Cortex of kidney (tissue), 1 donor: ENCODE results near the gene FTO.

Source experiments
- DNase-seq: peaks from one replicate; lab custom pipeline; 2025; lab: John Stamatoyannopoulos, UW

FTO gene

GRCh38 chr16:54055191-54055590 lies 351.2 kb downstream of the FTO start:
- DNase-seq: no peak

- DNase-seq: no peak
These were observed 351.9 kb downstream of the FTO start for GRCh38 chr16:54055864-54056263.

- DNase-seq: no peak
These were observed 353.0 kb downstream of the FTO start for GRCh38 chr16:54056921-54057320.

GRCh38 chr16:54059319-54059718 lies 355.4 kb downstream of the FTO start:
- no peak for DNase-seq

DNA sequence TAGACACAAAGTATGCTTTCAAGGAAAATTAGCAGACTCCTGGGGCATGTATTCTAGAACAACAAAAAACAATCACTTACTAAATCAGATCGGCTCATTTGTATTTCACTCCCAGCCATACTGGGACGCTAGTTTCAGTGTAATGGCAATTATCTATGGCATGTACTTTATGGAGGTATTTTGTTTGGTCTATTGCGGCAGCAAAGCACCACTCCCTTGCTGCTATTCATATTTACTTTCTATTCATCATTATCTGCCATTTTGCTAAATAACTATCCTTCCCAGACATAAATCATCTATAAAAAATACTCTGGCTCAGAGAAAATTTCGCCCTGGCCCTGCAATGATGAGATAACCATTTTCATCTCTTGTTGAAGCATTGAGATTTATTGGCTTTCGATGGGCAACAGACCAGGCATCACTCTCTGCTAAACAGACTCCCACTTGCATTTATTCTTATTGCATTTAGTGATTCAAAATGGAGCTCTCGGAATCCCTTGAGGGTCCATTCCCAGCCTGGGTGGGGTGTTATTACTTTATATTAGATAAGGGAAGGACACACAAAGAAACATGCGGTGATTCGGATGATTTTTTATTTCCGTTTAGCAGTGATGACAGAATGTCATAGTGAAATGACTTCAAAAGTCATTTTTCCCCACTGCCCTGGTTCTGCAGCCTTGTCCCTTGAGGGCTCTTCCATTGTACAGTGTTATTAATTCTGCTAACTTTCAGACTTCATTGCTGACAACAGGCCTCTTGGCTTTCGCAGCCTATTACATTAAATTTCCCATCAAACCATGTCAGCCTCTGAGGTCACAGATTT lies 356.9 kb downstream of the FTO start:
- no peak for DNase-seq

DNA sequence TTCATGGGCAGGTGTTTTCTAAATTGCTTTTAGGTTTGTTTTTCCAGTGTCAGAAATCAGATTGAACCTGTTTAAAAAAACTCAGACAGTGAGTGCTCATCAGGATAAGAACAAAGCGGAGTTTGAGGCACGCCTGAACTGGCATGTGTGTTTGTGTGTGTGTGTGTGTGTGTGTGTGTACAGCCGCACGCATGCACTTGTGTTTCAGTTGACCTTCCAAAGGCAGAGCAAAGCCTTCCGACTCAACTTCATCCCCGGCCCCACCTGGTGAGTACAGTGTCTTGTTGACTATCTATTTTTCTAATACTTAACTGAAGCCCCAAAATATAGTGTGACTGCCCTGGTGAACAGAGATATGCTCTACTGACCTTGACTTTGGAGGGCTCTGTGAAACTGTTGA lies 357.5 kb downstream of the FTO start:
- DNase-seq: no peak

DNA sequence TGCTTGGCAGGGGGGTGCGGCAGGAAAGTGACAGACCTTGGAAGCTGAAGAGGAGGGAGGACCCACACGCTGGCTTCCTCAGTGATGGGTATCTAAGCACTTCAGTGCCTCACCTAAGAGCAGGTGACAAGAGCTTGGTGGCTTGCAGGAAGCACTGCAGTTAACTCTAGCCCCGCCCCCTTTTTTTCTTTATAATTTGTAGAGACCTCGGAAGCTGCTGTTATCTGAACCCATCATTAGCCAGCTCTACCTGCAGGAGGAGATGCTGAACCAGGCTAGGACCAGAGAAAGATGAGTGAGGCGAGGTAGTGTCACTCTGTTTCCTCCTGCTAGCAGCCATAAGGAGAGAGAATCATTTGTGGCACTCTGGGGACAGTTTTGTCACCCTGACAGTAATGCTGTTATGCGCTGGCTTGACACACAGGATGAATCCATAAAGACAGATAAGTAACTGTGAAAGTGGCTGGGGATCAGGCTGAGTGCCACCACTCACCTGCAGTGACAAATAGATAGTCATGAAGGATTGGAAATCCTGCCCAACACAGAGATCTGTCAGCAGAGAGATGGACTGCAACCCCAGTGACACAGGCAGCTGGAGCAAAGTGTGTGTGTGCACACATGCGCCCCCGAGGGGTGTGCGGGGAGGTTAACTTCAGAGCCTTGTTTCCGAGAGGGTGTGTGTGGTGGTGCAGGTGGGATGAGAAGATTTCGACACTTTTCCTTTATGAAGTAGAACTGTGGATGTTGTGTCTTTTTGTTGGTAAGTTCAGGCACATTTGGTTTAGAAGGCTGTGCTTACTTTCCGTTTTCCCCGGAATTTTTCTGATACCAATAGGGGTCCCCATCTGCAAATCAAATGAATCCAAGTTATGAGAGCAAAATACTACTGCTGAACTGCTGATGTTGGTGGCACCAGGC lies 358.7 kb downstream of the FTO start:
- DNase-seq: no peak

- no peak for DNase-seq
These were observed 359.4 kb downstream of the FTO start for GRCh38 chr16:54063279-54063773.

- DNase-seq: no peak
These were observed 362.6 kb downstream of the FTO start for GRCh38 chr16:54066451-54067105.

DNA sequence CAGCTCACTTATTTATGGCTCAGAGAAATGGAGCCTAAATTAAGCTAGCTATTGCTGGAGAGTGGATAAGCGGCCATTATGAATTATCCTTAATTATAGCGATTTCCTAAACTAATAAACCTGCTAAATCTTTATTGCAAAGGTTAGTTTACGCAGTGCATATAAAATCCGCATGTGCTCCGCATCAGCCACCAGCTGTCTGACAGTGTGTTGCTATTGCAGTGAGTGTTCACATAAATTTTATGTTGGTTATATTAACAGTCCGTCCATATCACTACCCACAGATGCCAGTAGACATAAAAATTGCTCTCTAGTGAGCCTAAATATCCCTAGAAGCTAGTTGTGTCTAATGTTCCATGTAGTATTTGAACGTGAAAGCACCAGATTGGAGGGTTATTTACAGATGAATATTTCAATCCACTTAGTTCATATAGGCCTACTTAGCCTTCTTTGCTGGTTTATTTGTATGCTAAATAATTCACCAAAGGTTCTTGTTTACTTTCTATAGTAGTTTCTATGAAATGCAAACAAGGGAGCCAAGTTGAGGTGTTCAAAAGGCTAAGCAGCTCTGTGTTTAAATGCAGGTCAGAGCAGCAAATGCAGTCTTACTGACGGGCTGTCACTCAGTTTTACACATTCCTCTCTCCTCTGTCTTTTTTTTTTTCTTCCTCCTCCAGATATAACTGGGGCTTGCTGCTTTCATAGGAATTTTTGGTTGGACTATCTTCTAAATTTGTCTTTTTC lies 363.5 kb downstream of the FTO start:
- no peak for DNase-seq

DNA sequence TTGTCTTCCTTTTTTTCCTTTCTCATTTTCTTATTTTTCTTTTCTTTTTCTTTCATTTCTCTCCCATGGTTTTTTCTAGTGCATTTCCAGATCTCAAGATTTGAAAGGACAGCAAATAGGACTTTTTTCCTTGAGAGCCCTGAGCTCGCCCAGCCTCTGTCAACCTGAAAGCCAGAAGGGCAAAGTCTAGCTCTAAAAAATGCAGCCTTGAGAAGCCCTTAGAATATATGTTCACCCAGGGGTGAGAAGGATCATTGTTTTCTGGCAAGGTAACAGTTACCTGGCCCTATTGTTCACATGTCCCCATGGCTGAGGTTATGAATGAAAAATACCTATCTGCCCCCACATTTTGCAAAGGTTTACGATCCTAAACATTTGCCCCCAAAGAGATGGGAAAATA lies 364.3 kb downstream of the FTO start:
- no peak for DNase-seq

- no peak for DNase-seq
These were observed 365.8 kb downstream of the FTO start for GRCh38 chr16:54069601-54070239.

GRCh38 chr16:54070789-54071343 lies 366.9 kb downstream of the FTO start:
- DNase-seq: no peak

DNA sequence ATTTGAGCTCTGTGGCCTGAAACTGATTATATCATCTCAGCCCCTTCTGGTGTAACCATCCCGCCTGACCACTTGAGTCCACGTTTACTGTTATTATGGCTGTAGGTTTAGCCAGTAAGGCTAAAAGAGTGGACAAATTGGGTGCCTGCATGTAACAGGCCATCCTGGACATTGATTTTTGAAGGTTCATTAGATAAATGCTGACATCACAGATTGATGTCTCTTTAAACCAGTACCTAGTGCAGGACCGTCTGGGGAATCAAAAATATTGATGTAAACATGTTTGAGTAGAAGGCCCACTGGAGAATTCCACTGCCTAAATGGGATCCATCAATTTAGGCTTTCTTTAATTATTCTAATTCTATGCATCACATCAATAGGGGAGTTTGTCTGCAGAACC lies 367.6 kb downstream of the FTO start:
- no peak for DNase-seq

DNA sequence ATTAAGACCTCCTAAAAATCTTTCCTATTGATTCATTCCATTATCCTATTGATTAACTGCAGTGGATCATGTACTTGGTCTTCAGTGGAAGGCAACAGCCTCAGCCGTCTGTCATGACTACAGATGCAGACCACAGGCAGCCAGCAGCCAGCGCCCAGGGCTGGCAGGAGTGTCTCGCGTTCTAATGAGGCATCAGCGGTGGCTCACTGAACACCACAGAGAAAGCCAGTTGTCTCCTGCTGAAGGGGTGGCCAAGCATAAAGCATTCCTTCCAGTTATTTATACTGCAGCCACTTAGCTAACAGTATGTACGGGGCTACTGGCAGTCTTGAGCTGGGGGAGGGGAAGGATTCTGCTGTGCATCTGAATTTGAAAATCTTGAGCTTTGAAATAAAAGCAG lies 368.3 kb downstream of the FTO start:
- DNase-seq: no peak

DNA sequence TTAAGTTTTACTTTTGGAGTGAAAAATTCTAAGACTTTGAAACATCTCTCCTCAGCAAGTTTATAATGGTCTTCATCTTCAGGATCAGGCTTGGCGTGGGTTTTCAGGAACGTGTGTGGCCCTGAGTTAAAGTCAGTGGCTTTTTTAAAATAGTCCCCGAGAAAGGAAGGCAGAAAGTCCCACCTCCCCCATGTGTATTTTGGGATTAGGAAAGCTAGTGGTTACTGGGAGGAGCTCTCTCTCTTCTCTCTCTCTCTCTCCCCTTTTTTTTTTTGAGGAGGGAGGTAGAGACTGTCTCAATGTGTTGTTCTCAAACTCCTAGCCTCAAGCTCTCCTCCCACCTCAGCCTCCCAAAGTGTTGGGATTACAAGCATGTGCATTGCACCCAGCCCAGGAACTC lies 369.4 kb downstream of the FTO start:
- DNase-seq: no peak

DNA sequence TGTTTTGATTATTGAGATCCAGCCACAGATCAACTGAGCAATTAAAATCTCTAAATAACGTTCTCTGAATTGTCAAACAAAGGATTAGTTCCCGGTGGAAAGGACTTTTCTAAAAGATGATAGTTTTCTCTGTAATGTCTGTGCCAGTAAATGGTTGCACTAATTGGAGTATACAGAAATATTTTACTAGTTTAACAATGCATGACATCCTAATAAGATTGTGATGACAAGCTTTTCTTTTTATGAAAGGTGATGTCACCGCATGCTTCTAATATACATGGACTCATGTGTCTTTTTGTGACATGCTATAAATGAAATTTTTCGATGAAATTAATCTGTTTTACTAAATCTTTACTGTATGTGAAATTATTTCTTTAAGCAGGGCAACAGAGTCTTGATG lies 371.5 kb downstream of the FTO start:
- DNase-seq: no peak

GRCh38 chr16:54076006-54076504 lies 372.1 kb downstream of the FTO start:
- no peak for DNase-seq

GRCh38 chr16:54077050-54077821 lies 373.3 kb downstream of the FTO start:
- DNase-seq: no peak

GRCh38 chr16:54080524-54081008 lies 376.6 kb downstream of the FTO start:
- DNase-seq: no peak
